Measurements from ENCODE around the gene HSF5.

HSF5 gene

DNA sequence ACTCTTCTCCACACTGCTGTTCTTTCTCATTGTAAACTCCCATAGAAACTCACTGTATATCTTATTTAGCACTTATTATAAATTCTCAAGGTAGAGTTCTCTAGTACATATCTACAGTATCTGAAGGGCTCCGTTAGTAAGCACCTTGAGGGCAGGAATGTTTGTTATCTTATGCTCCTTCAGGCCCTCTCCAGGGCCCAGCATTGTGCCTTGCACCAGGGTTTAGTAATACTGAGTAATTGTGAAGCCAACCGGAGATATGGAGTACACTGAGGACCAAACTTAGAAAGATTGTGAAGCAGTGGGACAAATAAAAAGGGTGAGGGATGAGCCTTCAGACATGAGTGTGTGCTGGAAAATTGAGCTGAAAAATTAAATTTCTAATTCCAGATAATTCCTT, 97.3 kb downstream of the HSF5 start:
- Histone ChIP-seq H3K4me2 (ENCODE audit: low read length) (no peak overlapping the region), H3K36me3 (ENCODE audit: control insufficient read depth in 1 of 2, insufficient read depth in 2 of 2, low read length in 2 of 2) (no peaks in the 10 kb centered on the region), H3K18ac (ENCODE audit: low read length) (no peak overlapping the region), H2BK12ac (ENCODE audit: low read length) (no peak overlapping the region), H3K9ac (ENCODE audit: low read length) (no peak overlapping the region), H2AFZ (ENCODE audit: insufficient read depth, low read length, poor library complexity) (no peak overlapping the region), H4K8ac (ENCODE audit: low read depth, low read length) (no peak overlapping the region), H3K79me1 (ENCODE audit: low read length) (no peaks in the 10 kb centered on the region), H4K91ac (ENCODE audit: low read depth, low read length) (no peak overlapping the region), H3K4me3 (ENCODE audit: low read depth, low read length) (no peak overlapping the region), H3K4me1 (ENCODE audit: control insufficient read depth in 1 of 2, insufficient read depth in 2 of 2, low read length in 2 of 2) (peaks cover 6 to 15% of the 10 kb centered on the region in 2 experiments), H3K9me3 (ENCODE audit: insufficient read depth, low read depth, low read length) (no peaks in the 10 kb centered on the region), H4K12ac (ENCODE audit: low read depth, low read length) (no peak overlapping the region), H2AK5ac (ENCODE audit: low read length) (no peak overlapping the region), H3K27ac (ENCODE audit: low read depth, low read length) (no peak overlapping the region), H2BK120ac (ENCODE audit: insufficient read depth, low read length, poor library complexity) (no peak overlapping the region), H3K14ac (ENCODE audit: low read length) (no peak overlapping the region), H3K27me3 (ENCODE audit: insufficient read depth, low read length) (no peaks in the 10 kb centered on the region), H3K23ac (ENCODE audit: low read length) (no peak overlapping the region), H2BK5ac (ENCODE audit: low read depth, low read length, poor library complexity) (no peak overlapping the region), H3K4ac (ENCODE audit: low read depth, low read length) (no peak overlapping the region), H3K79me2 (ENCODE audit: control insufficient read depth, insufficient read depth, low read length, poor library complexity) (no peaks in the 10 kb centered on the region)
- WGBS (ENCODE audit: extremely low coverage, insufficient coverage, insufficient read length): no CpG with 5 or more reads among the region's 2 CpGs
- DNase-seq: no peak

- H3K4me1 ChIP-seq (ENCODE audit: control insufficient read depth in 1 of 2, insufficient read depth in 2 of 2, low read length in 2 of 2): peaks cover 9 to 17% of the 10 kb centered on the region in 2 experiments
- no peak overlapping the region for H4K12ac ChIP-seq (ENCODE audit: low read depth, low read length)
- H3K27ac ChIP-seq (ENCODE audit: low read depth, low read length): no peak overlapping the region
- no peak overlapping the region for H3K4ac ChIP-seq (ENCODE audit: low read depth, low read length)
- no peak overlapping the region for H2BK12ac ChIP-seq (ENCODE audit: low read length)
- H3K79me2 ChIP-seq (ENCODE audit: control insufficient read depth, insufficient read depth, low read length, poor library complexity): no peaks in the 10 kb centered on the region
- no peaks in the 10 kb centered on the region for H3K36me3 ChIP-seq (ENCODE audit: control insufficient read depth in 1 of 2, insufficient read depth in 2 of 2, low read length in 2 of 2)
- H3K14ac ChIP-seq (ENCODE audit: low read length): no peak overlapping the region
- DNase-seq: no peak
- H2AK5ac ChIP-seq (ENCODE audit: low read length): no peak overlapping the region
- H4K8ac ChIP-seq (ENCODE audit: low read depth, low read length): no peak overlapping the region
- no CpG with 5 or more reads among the region's 3 CpGs for WGBS (ENCODE audit: extremely low coverage, insufficient coverage, insufficient read length)
- no peak overlapping the region for H3K4me3 ChIP-seq (ENCODE audit: low read depth, low read length)
- no peak overlapping the region for H2BK120ac ChIP-seq (ENCODE audit: insufficient read depth, low read length, poor library complexity)
- H3K23ac ChIP-seq (ENCODE audit: low read length): no peak overlapping the region
- H3K4me2 ChIP-seq (ENCODE audit: low read length): no peak overlapping the region
- H4K91ac ChIP-seq (ENCODE audit: low read depth, low read length): no peak overlapping the region
- no peak overlapping the region for H3K9ac ChIP-seq (ENCODE audit: low read length)
- no peak overlapping the region for H2AFZ ChIP-seq (ENCODE audit: insufficient read depth, low read length, poor library complexity)
- H2BK5ac ChIP-seq (ENCODE audit: low read depth, low read length, poor library complexity): no peak overlapping the region
- H3K27me3 ChIP-seq (ENCODE audit: insufficient read depth, low read length): no peaks in the 10 kb centered on the region
- H3K79me1 ChIP-seq (ENCODE audit: low read length): no peaks in the 10 kb centered on the region
- H3K18ac ChIP-seq (ENCODE audit: low read length): no peak overlapping the region
- H3K9me3 ChIP-seq (ENCODE audit: insufficient read depth, low read depth, low read length): no peaks in the 10 kb centered on the region
Measured at GRCh38 chr17:58388302-58389190, 99.7 kb downstream of the HSF5 start.

DNA sequence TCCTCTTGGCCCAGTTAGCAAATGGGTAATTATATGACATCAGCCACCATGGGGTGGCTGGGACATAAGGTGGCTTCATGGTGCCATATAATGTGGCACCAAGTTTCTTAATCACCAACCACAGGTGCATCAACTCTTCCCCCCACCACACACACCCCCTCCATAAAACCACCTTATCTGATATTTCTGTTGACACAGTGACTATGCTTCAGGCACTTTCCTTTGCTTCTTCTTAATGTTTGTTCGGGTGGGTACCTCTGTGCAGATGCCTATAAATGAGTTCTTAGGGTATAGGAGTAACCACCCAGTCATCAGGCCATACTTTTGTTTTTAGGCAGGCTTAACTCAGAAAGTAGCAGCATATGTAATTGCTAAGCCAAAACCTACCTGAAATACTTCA, 100.4 kb downstream of the HSF5 start:
- H3K4me2 ChIP-seq (ENCODE audit: low read length): no peak overlapping the region
- H3K4me1 ChIP-seq (ENCODE audit: control insufficient read depth in 1 of 2, insufficient read depth in 2 of 2, low read length in 2 of 2): peaks cover 9 to 17% of the 10 kb centered on the region in 2 experiments
- no peak overlapping the region for H3K9ac ChIP-seq (ENCODE audit: low read length)
- no peak overlapping the region for H3K23ac ChIP-seq (ENCODE audit: low read length)
- WGBS (ENCODE audit: extremely low coverage, insufficient coverage, insufficient read length): no CpG with 5 or more reads among the region's 1 CpG
- H3K4ac ChIP-seq (ENCODE audit: low read depth, low read length): no peak overlapping the region
- DNase-seq: no peak
- H2BK12ac ChIP-seq (ENCODE audit: low read length): no peak overlapping the region
- H2BK5ac ChIP-seq (ENCODE audit: low read depth, low read length, poor library complexity): no peak overlapping the region
- H4K12ac ChIP-seq (ENCODE audit: low read depth, low read length): no peak overlapping the region
- H3K27me3 ChIP-seq (ENCODE audit: insufficient read depth, low read length): no peaks in the 10 kb centered on the region
- no peaks in the 10 kb centered on the region for H3K79me2 ChIP-seq (ENCODE audit: control insufficient read depth, insufficient read depth, low read length, poor library complexity)
- no peak overlapping the region for H4K91ac ChIP-seq (ENCODE audit: low read depth, low read length)
- no peaks in the 10 kb centered on the region for H3K79me1 ChIP-seq (ENCODE audit: low read length)
- no peak overlapping the region for H4K8ac ChIP-seq (ENCODE audit: low read depth, low read length)
- no peak overlapping the region for H2BK120ac ChIP-seq (ENCODE audit: insufficient read depth, low read length, poor library complexity)
- H3K27ac ChIP-seq (ENCODE audit: low read depth, low read length): no peak overlapping the region
- no peaks in the 10 kb centered on the region for H3K36me3 ChIP-seq (ENCODE audit: control insufficient read depth in 1 of 2, insufficient read depth in 2 of 2, low read length in 2 of 2)
- H2AK5ac ChIP-seq (ENCODE audit: low read length): no peak overlapping the region
- no peak overlapping the region for H3K18ac ChIP-seq (ENCODE audit: low read length)
- no peak overlapping the region for H3K4me3 ChIP-seq (ENCODE audit: low read depth, low read length)
- no peak overlapping the region for H2AFZ ChIP-seq (ENCODE audit: insufficient read depth, low read length, poor library complexity)
- H3K14ac ChIP-seq (ENCODE audit: low read length): no peak overlapping the region
- H3K9me3 ChIP-seq (ENCODE audit: insufficient read depth, low read depth, low read length): no peaks in the 10 kb centered on the region

GRCh38 chr17:58386708-58387107, 101.5 kb downstream of the HSF5 start:
- no peaks in the 10 kb centered on the region for H3K27me3 ChIP-seq (ENCODE audit: insufficient read depth, low read length)

More at GRCh38 chr17:58386708-58387107, 101.5 kb downstream of the HSF5 start:
- H2AFZ ChIP-seq (ENCODE audit: insufficient read depth, low read length, poor library complexity): no peak overlapping the region
- WGBS (ENCODE audit: extremely low coverage, insufficient coverage, insufficient read length): no CpG with 5 or more reads among the region's 3 CpGs
- no peak overlapping the region for H3K18ac ChIP-seq (ENCODE audit: low read length)
- H3K36me3 ChIP-seq (ENCODE audit: control insufficient read depth in 1 of 2, insufficient read depth in 2 of 2, low read length in 2 of 2): no peaks in the 10 kb centered on the region
- no peak overlapping the region for H3K23ac ChIP-seq (ENCODE audit: low read length)
- no peaks in the 10 kb centered on the region for H3K9me3 ChIP-seq (ENCODE audit: insufficient read depth, low read depth, low read length)
- H3K14ac ChIP-seq (ENCODE audit: low read length): no peak overlapping the region
- H4K12ac ChIP-seq (ENCODE audit: low read depth, low read length): no peak overlapping the region
- H3K79me2 ChIP-seq (ENCODE audit: control insufficient read depth, insufficient read depth, low read length, poor library complexity): no peaks in the 10 kb centered on the region
- peaks cover 8 to 16% of the 10 kb centered on the region in 2 experiments for H3K4me1 ChIP-seq (ENCODE audit: control insufficient read depth in 1 of 2, insufficient read depth in 2 of 2, low read length in 2 of 2)
- DNase-seq: no peak
- H4K91ac ChIP-seq (ENCODE audit: low read depth, low read length): no peak overlapping the region
- no peaks in the 10 kb centered on the region for H3K79me1 ChIP-seq (ENCODE audit: low read length)
- H3K4me3 ChIP-seq (ENCODE audit: low read depth, low read length): no peak overlapping the region
- H3K4ac ChIP-seq (ENCODE audit: low read depth, low read length): no peak overlapping the region
- H2BK5ac ChIP-seq (ENCODE audit: low read depth, low read length, poor library complexity): no peak overlapping the region
- no peak overlapping the region for H3K9ac ChIP-seq (ENCODE audit: low read length)
- no peak overlapping the region for H4K8ac ChIP-seq (ENCODE audit: low read depth, low read length)
- no peak overlapping the region for H2AK5ac ChIP-seq (ENCODE audit: low read length)
- no peak overlapping the region for H2BK12ac ChIP-seq (ENCODE audit: low read length)
- no peak overlapping the region for H3K27ac ChIP-seq (ENCODE audit: low read depth, low read length)
- no peak overlapping the region for H3K4me2 ChIP-seq (ENCODE audit: low read length)
- no peak overlapping the region for H2BK120ac ChIP-seq (ENCODE audit: insufficient read depth, low read length, poor library complexity)

Measured in trophoblast cell (in vitro differentiated cells and primary cell).